KMS-11 (cell line): ENCODE measurements around the gene PRDM16.

ENCODE experiments used
- H2AFZ ChIP-seq: fragments of 200-600 bp; sonication (generic); 2 replicates; pipeline ENCODE4 v1.6.1; 2016; ENCODE audit warnings: antibody characterized with exemption, mixed run types, low read depth
- H3K27ac ChIP-seq: fragments of 200-600 bp; sonication (generic); 2 replicates; pipeline ENCODE4 v1.6.1; 2016; ENCODE audit warnings: mild to moderate bottlenecking, mixed run types
- H3K27me3 ChIP-seq: fragments of 200-600 bp; sonication (generic); 2 replicates; pipeline ENCODE4 v1.6.1; 2017; ENCODE audit warnings: mild to moderate bottlenecking, low read depth, mixed run types, moderate library complexity; ENCODE audit not compliant: insufficient read depth
- H3K36me3 ChIP-seq: fragments of 200-600 bp; sonication (generic); 2 replicates; pipeline ENCODE4 v1.6.1; 2017; ENCODE audit warnings: mild to moderate bottlenecking, mixed run types; ENCODE audit not compliant: insufficient read depth
- H3K4me1 ChIP-seq: fragments of 200-600 bp; sonication (generic); 2 replicates; pipeline ENCODE4 v1.6.1; 2016; ENCODE audit warnings: mild to moderate bottlenecking, low read depth, mixed run types; ENCODE audit not compliant: poor library complexity, severe bottlenecking
- H3K4me2 ChIP-seq: fragments of 200-600 bp; sonication (generic); 2 replicates; pipeline ENCODE4 v1.7.0; 2016; ENCODE audit warnings: mild to moderate bottlenecking, mixed run types
- H3K4me3 ChIP-seq: fragments of 200-600 bp; sonication (generic); IDR thresholded peaks from 2 replicates; pipeline ENCODE4 v1.6.1; 2017; ENCODE audit warnings: low read depth, low read length, mixed read lengths; ENCODE audit not compliant: insufficient read depth
- H3K79me2 ChIP-seq: fragments of 200-600 bp; sonication (generic); 2 replicates; pipeline ENCODE4 v1.6.1; 2016; ENCODE audit warnings: low read depth, mixed run types; ENCODE audit not compliant: insufficient read depth
- H3K9ac ChIP-seq: fragments of 200-600 bp; sonication (generic); 2 replicates; pipeline ENCODE4 v1.6.1; 2016; ENCODE audit warnings: mild to moderate bottlenecking, mixed run types
- H4K20me1 ChIP-seq: fragments of 200-600 bp; sonication (generic); 2 replicates; pipeline ENCODE4 v1.6.1; 2016; ENCODE audit warnings: mild to moderate bottlenecking, mixed run types; ENCODE audit not compliant: insufficient read depth
- CTCF ChIP-seq: fragments of 200-600 bp; sonication (generic); conservative IDR thresholded peaks from 2 replicates; pipeline ENCODE4 v1.6.1; 2017; ENCODE audit warnings: low read depth, mild to moderate bottlenecking, antibody characterized with exemption, low read length, moderate library complexity, mixed read lengths

The PRDM16 gene

GRCh38 chr1:3075666-3076362, 6.8 kb downstream of the PRDM16 start:
- Histone ChIP-seq H3K4me2 (no peak overlapping the region), H3K9ac (no peak overlapping the region), H4K20me1 (no peaks in the 10 kb centered on the region), H3K27ac (no peak overlapping the region), H3K36me3 (no peaks in the 10 kb centered on the region), H3K79me2 (no peaks in the 10 kb centered on the region), H3K4me3 (no peak overlapping the region), H3K4me1 (no peaks in the 10 kb centered on the region), H2AFZ (no peak overlapping the region), H3K27me3 (peaks cover 78% of the 10 kb centered on the region)
- TF ChIP-seq CTCF: no peak

- Histone ChIP-seq H3K79me2 (no peaks in the 10 kb centered on the region), H3K4me2 (no peak overlapping the region), H3K4me1 (no peaks in the 10 kb centered on the region), H3K36me3 (no peaks in the 10 kb centered on the region), H4K20me1 (no peaks in the 10 kb centered on the region), H3K4me3 (no peak overlapping the region), H3K27me3 (peaks cover 83% of the 10 kb centered on the region), H3K9ac (no peak overlapping the region), H2AFZ (no peak overlapping the region), H3K27ac (no peak overlapping the region)
- TF ChIP-seq CTCF: no peak
These were observed 7.3 kb downstream of the PRDM16 start for GRCh38 chr1:3076363-3076740.

- H3K4me2 ChIP-seq: no peak overlapping the region
- H3K36me3 ChIP-seq: no peaks in the 10 kb centered on the region
- H3K4me3 ChIP-seq: no peak overlapping the region
- H3K27me3 ChIP-seq: peaks cover 88% of the 10 kb centered on the region
- no peak overlapping the region for H2AFZ ChIP-seq
- H3K79me2 ChIP-seq: no peaks in the 10 kb centered on the region
- H3K9ac ChIP-seq: no peak overlapping the region
- no peaks in the 10 kb centered on the region for H3K4me1 ChIP-seq
- TF ChIP-seq CTCF: no peak
- H4K20me1 ChIP-seq: no peaks in the 10 kb centered on the region
- no peak overlapping the region for H3K27ac ChIP-seq
These were observed 8.1 kb downstream of the PRDM16 start for GRCh38 chr1:3077081-3077480.

- no peak overlapping the region for H3K4me2 ChIP-seq
- no peak overlapping the region for H3K27ac ChIP-seq
- H4K20me1 ChIP-seq: no peaks in the 10 kb centered on the region
- peaks cover 90% of the 10 kb centered on the region for H3K27me3 ChIP-seq
- H3K79me2 ChIP-seq: no peaks in the 10 kb centered on the region
- H3K36me3 ChIP-seq: no peaks in the 10 kb centered on the region
- H3K4me1 ChIP-seq: no peaks in the 10 kb centered on the region
- TF ChIP-seq CTCF: no peak
- H2AFZ ChIP-seq: no peak overlapping the region
- no peak overlapping the region for H3K4me3 ChIP-seq
- H3K9ac ChIP-seq: no peak overlapping the region
These were observed 8.6 kb downstream of the PRDM16 start for GRCh38 chr1:3077561-3077960.
